ENCODE measurements around the gene ACTL6A. TPM values are rescaled to one million over a fixed set of nuclear protein-coding genes. Genes with fewer than 3 reads are reported as not detected.
A peak's percentile ranks its signal among the peaks of the same experiment; 100 is the strongest.

Gene ACTL6A
- total RNA-seq, 1 experiment from 2014 or later: 61.9 TPM

DNA sequence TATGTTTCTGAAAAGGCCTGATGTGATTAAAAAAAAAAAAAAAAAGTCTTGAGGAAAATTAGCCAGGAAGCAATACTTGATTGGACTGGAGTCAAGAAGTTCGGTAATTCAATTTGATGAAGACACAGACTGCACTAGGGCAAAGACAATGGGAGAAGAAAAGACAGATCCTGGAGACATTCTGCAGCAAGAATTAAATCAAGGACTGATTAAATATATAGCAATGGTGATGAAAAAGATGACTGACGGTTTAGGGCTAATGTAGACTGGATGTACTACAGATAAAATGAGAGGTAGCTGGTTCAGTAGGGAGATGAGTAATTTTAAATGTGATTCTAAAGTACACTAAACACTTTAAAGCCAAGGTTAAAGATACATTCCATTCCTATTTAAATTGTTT is 27.9 kb downstream of the ACTL6A start:
- DNase-seq (ENCODE audit: low read depth, low spot score) (no peak), ATAC-seq (no peak)
- intact Hi-C loops (cut with micrococcal nuclease): no loop called here
- H3K36me3 ChIP-seq (ENCODE audit: control insufficient read depth in 1 of 2, insufficient read depth in 2 of 2, low read length in 2 of 2): peaks cover 48 to 50% of the 10 kb centered on the region in 2 experiments
- no peaks in the 10 kb centered on the region for H3K9me3 ChIP-seq (ENCODE audit: control insufficient read depth in 1 of 2, insufficient read depth in 1 of 2, low read depth in 1 of 2, low read length in 2 of 2)
- no peak overlapping the region for H3K27ac ChIP-seq (ENCODE audit: low read depth, low read length)
- no peaks in the 10 kb centered on the region for H3K27me3 ChIP-seq (ENCODE audit: insufficient read depth, low read length)
- H3K4me2 ChIP-seq (ENCODE audit: low read length): no peak overlapping the region
- ChIA-PET CTCF (no interaction called here), RAD21 (ENCODE audit: low non-redundant PET in 1 of 2, low total read pairs in 2 of 2, uncharacterized antibody in 2 of 2, unreplicated experiment in 2 of 2) (no interaction called here), POLR2A (no interaction called here)
- TSS peak; percentile 23 for BruUV-seq (replicated peaks)
- no peak overlapping the region for H2AFZ ChIP-seq (ENCODE audit: low read depth, low read length, poor library complexity, severe bottlenecking)
- no peaks in the 10 kb centered on the region for H3K4me1 ChIP-seq (ENCODE audit: control insufficient read depth in 1 of 2, insufficient read depth in 2 of 2, low read length in 2 of 2)
- no peaks in the 10 kb centered on the region for H3K9me2 ChIP-seq (ENCODE audit: insufficient read depth)
- H3K4me3 ChIP-seq (replicated peaks in 1 of 2; ENCODE audit: low read depth in 1 of 2, low read length in 2 of 2): no peak overlapping the region
- peaks cover 2% of the 10 kb centered on the region; the same call in 1 of the 2 replicates for H3K79me2 ChIP-seq (ENCODE audit: insufficient read depth, low read length)
- no peaks in the 10 kb centered on the region; the same call in 1 of the 2 replicates for H4K20me1 ChIP-seq (ENCODE audit: insufficient read depth)
- no peak overlapping the region for H3K9ac ChIP-seq (ENCODE audit: low read length)
- TF ChIP-seq ZFX (IDR thresholded peaks at IDR 0.05): no peak
- TF ChIP-seq SIN3A (IDR thresholded peaks at IDR 0.05; ENCODE audit: low read depth): no peak
- TF ChIP-seq, protein P1, sequence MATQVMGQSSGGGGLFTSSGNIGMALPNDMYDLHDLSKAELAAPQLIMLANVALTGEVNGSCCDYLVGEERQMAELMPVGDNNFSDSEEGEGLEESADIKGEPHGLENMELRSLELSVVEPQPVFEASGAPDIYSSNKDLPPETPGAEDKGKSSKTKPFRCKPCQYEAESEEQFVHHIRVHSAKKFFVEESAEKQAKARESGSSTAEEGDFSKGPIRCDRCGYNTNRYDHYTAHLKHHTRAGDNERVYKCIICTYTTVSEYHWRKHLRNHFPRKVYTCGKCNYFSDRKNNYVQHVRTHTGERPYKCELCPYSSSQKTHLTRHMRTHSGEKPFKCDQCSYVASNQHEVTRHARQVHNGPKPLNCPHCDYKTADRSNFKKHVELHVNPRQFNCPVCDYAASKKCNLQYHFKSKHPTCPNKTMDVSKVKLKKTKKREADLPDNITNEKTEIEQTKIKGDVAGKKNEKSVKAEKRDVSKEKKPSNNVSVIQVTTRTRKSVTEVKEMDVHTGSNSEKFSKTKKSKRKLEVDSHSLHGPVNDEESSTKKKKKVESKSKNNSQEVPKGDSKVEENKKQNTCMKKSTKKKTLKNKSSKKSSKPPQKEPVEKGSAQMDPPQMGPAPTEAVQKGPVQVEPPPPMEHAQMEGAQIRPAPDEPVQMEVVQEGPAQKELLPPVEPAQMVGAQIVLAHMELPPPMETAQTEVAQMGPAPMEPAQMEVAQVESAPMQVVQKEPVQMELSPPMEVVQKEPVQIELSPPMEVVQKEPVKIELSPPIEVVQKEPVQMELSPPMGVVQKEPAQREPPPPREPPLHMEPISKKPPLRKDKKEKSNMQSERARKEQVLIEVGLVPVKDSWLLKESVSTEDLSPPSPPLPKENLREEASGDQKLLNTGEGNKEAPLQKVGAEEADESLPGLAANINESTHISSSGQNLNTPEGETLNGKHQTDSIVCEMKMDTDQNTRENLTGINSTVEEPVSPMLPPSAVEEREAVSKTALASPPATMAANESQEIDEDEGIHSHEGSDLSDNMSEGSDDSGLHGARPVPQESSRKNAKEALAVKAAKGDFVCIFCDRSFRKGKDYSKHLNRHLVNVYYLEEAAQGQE (IDR thresholded peaks at IDR 0.05; ENCODE audit: low read depth): no peak
- no peak for TF ChIP-seq ELF1 (IDR thresholded peaks at IDR 0.05; ENCODE audit: borderline replicate concordance, low read depth)
- TF ChIP-seq SP1 (IDR thresholded peaks at IDR 0.05; ENCODE audit: low read depth): no peak
- no peak for TF ChIP-seq ZNF274 (IDR thresholded peaks at IDR 0.05; ENCODE audit: low read depth, low read length)
- no peak for TF ChIP-seq JUND (IDR thresholded peaks at IDR 0.05)
- no peak for TF ChIP-seq CBX3 (IDR thresholded peaks at IDR 0.05; ENCODE audit: low read depth)
- TF ChIP-seq POLR2AphosphoS5 (IDR thresholded peaks at IDR 0.05; ENCODE audit: low read depth, low read length): no peak
- TF ChIP-seq, protein P2, sequence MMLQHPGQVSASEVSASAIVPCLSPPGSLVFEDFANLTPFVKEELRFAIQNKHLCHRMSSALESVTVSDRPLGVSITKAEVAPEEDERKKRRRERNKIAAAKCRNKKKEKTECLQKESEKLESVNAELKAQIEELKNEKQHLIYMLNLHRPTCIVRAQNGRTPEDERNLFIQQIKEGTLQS (IDR thresholded peaks at IDR 0.05): no peak
- TF ChIP-seq RAD21 (IDR thresholded peaks at IDR 0.05; ENCODE audit: low read depth): no peak
- TF ChIP-seq, protein P3, sequence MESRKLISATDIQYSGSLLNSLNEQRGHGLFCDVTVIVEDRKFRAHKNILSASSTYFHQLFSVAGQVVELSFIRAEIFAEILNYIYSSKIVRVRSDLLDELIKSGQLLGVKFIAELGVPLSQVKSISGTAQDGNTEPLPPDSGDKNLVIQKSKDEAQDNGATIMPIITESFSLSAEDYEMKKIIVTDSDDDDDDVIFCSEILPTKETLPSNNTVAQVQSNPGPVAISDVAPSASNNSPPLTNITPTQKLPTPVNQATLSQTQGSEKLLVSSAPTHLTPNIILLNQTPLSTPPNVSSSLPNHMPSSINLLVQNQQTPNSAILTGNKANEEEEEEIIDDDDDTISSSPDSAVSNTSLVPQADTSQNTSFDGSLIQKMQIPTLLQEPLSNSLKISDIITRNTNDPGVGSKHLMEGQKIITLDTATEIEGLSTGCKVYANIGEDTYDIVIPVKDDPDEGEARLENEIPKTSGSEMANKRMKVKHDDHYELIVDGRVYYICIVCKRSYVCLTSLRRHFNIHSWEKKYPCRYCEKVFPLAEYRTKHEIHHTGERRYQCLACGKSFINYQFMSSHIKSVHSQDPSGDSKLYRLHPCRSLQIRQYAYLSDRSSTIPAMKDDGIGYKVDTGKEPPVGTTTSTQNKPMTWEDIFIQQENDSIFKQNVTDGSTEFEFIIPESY (IDR thresholded peaks at IDR 0.05; ENCODE audit: extremely low read depth, insufficient replicate concordance, low read length): no peak

Data from HCT116 (cell line).